Vagina (tissue), 2 donors: Measurements from ENCODE around the gene SDF2L1. TPM values are rescaled to one million over a fixed set of nuclear protein-coding genes. Genes with fewer than 3 reads are reported as not detected.

Experiments used
- DNase-seq, 2 donors: peaks; one replicate each; pipeline ENCODE4 v3.0.0-alpha.2; 2017; ENCODE audit errors: extremely low spot score in 2 of 2
- H3K27ac ChIP-seq: fragments of 200-600 bp; sonication (generic); one replicate; pipeline ENCODE4 v1.5.1; 2019
- H3K27me3 ChIP-seq: fragments of 200-600 bp; sonication (generic); one replicate; pipeline ENCODE4 v1.5.1; 2019
- H3K36me3 ChIP-seq, 2 donors: fragments of 200-600 bp; sonication (generic); one replicate each; pipeline ENCODE4 v1.5.1; 2017 to 2019
- H3K4me1 ChIP-seq: fragments of 200-600 bp; sonication (generic); one replicate; pipeline ENCODE4 v1.5.1; 2019
- H3K4me3 ChIP-seq, 2 donors: fragments of 200-600 bp; sonication (generic); 1 replicate in 1 of 2; 2 replicates in 1 of 2; pipeline ENCODE4 v1.5.1; 2016 to 2019
- H3K9me3 ChIP-seq: fragments of 200-600 bp; sonication (generic); one replicate; pipeline ENCODE4 v1.5.1; 2019
- CTCF ChIP-seq, 3 experiments: fragments of 450-650 bp in 2 of 3; fragments of 200-600 bp in 1 of 3; sonication (generic) in 1 of 3; IDR thresholded peaks; one replicate each; pipeline ENCODE4 v1.5.1; 2017 to 2019; ENCODE audit warnings: antibody characterized with exemption in 3 of 3, mild to moderate bottlenecking in 2 of 3, moderate library complexity in 2 of 3
- POLR2A ChIP-seq, 2 donors: fragments of 450-650 bp; IDR thresholded peaks; one replicate each; pipeline ENCODE4 v1.6.1; 2017; ENCODE audit warnings: antibody characterized with exemption in 2 of 2, mild to moderate bottlenecking in 2 of 2, moderate library complexity in 2 of 2
- POLR2AphosphoS5 ChIP-seq, 2 donors: sonication (generic); formaldehyde crosslinking; IDR thresholded peaks; one replicate each; pipeline ENCODE4 v1.9.0; 2017; ENCODE audit warnings: antibody characterized with exemption in 2 of 2, mild to moderate bottlenecking in 2 of 2, low read depth in 1 of 2; ENCODE audit not compliant: insufficient read depth in 1 of 2
- intact Hi-C: fragments of 100-400 bp; cut with DNase I; formaldehyde crosslinking; loops from one replicate; pipeline ENCODE4 v1.15.1; 2023
- total RNA-seq: library from RNA; depleted of rRNA; stranded (reverse); fragments of >200 nt; gene quantifications from one replicate; pipeline ENCODE4 v1.2.3, GENCODE V29; 2016

SDF2L1 gene
- total RNA-seq, 1 donor from 2014 or later = 33.9 TPM

- Histone ChIP-seq H3K36me3 (peaks cover 0 to 2% of the 10 kb centered on the region in 2 donors), H3K27ac (no peak overlapping the region), H3K27me3 (no peaks in the 10 kb centered on the region), H3K4me3 (no peak overlapping the region), H3K4me1 (peaks cover 13% of the 10 kb centered on the region), H3K9me3 (no peaks in the 10 kb centered on the region)
- no peak for DNase-seq
- intact Hi-C loops = no loop called here
- TF ChIP-seq POLR2A (IDR thresholded peaks at IDR 0.05) (no peak), CTCF (IDR thresholded peaks at IDR 0.05) (no peak), POLR2AphosphoS5 (IDR thresholded peaks at IDR 0.05; ENCODE audit: insufficient read depth in 1 of 2, low read depth in 1 of 2) (no peak)
These were observed 9.2 kb upstream of the SDF2L1 start for GRCh38 chr22:21632931-21633330.

GRCh38 chr22:21633481-21633880 lies 8.6 kb upstream of the SDF2L1 start:
- Histone ChIP-seq H3K4me1 (peaks cover 7% of the 10 kb centered on the region), H3K27ac (no peak overlapping the region), H3K4me3 (no peak overlapping the region), H3K27me3 (no peaks in the 10 kb centered on the region), H3K36me3 (no peaks in the 10 kb centered on the region), H3K9me3 (no peaks in the 10 kb centered on the region)
- DNase-seq = no peak
- intact Hi-C loops = no loop called here
- TF ChIP-seq CTCF (IDR thresholded peaks at IDR 0.05) (no peak), POLR2AphosphoS5 (IDR thresholded peaks at IDR 0.05; ENCODE audit: insufficient read depth in 1 of 2, low read depth in 1 of 2) (no peak), POLR2A (IDR thresholded peaks at IDR 0.05) (no peak)

DNA sequence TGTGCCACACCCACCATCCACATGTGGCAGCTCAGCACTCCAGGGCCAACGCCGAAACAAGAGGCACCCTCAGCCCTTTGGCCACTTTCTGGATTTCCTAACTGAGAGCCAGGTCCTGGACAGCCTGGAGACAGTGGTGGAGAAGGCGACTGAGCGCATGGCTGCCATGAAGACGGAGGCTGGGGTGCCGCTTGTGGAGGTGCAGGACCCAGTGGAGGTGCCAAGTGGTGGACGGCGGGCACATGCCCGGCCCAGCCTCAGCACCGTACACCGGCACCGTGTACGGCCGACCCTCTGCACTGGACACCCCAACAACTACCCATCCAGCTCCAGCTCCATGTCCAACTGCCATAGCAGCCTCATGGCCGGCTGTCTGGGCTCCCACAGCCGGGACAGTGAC lies 8.0 kb upstream of the SDF2L1 start:
- Histone ChIP-seq H3K4me1 (peaks cover 1% of the 10 kb centered on the region), H3K27ac (no peak overlapping the region), H3K9me3 (no peaks in the 10 kb centered on the region), H3K27me3 (no peaks in the 10 kb centered on the region), H3K36me3 (no peaks in the 10 kb centered on the region), H3K4me3 (no peak overlapping the region)
- intact Hi-C loops = no loop called here
- DNase-seq = no peak
- TF ChIP-seq POLR2A (IDR thresholded peaks at IDR 0.05) (no peak), CTCF (IDR thresholded peaks at IDR 0.05) (no peak), POLR2AphosphoS5 (IDR thresholded peaks at IDR 0.05; ENCODE audit: insufficient read depth in 1 of 2, low read depth in 1 of 2) (no peak)

DNA sequence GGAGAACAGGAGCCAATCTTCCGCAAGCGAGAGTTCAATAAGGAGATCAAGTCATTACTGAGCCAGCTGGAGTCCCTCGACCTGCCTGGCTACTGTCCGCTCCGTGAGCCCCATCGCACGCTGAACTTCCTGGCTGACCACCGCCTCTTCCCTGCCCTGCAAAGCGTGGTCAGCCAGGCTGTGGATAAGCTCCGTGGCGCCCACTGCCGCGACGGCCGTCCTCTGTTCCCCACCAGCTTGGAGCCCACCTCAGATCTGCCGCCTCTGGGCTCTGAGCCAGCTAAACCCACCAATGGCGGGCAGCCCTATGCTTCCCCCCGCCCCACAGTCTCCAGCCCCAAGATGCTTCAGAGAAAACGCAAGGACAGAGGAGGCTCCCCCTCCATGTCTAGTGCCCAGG lies 7.3 kb upstream of the SDF2L1 start:
- intact Hi-C loops = no loop called here
- Histone ChIP-seq H3K4me1 (no peaks in the 10 kb centered on the region), H3K9me3 (no peaks in the 10 kb centered on the region), H3K27me3 (no peaks in the 10 kb centered on the region), H3K4me3 (no peak overlapping the region), H3K27ac (no peak overlapping the region), H3K36me3 (no peaks in the 10 kb centered on the region)
- no peak for TF ChIP-seq POLR2AphosphoS5 (IDR thresholded peaks at IDR 0.05; ENCODE audit: insufficient read depth in 1 of 2, low read depth in 1 of 2)
- TF ChIP-seq CTCF (IDR thresholded peaks at IDR 0.05) = no peak
- no peak for TF ChIP-seq POLR2A (IDR thresholded peaks at IDR 0.05)
- no peak for DNase-seq

- no peak for TF ChIP-seq POLR2A (IDR thresholded peaks at IDR 0.05)
- Histone ChIP-seq H3K4me1 (peaks cover under 1% of the 10 kb centered on the region), H3K9me3 (no peaks in the 10 kb centered on the region), H3K36me3 (no peaks in the 10 kb centered on the region), H3K4me3 (no peak overlapping the region), H3K27me3 (no peaks in the 10 kb centered on the region), H3K27ac (no peak overlapping the region)
- no peak for DNase-seq
- intact Hi-C loops = no loop called here
These were observed 6.2 kb upstream of the SDF2L1 start for GRCh38 chr22:21635771-21636510.
